HG02610 (cell line): ENCODE measurements around the gene SFXN4.
A peak's percentile ranks its signal among the peaks of the same experiment; 100 is the strongest.
"Not testable (repeated sequence)": the region's sequence is repeated elsewhere in the genome, so short reads cannot be mapped to it uniquely, and the experiment has no call there.

Source experiments
- ATAC-seq: cut with Tn5 transposase; IDR thresholded peaks from one replicate; pipeline ENCODE4 v1.9.1; 2021; ENCODE audit warnings: mild to moderate bottlenecking, moderate library complexity; ENCODE audit not compliant: unreplicated experiment

Gene SFXN4

GRCh38 chr10:119113751-119114732, 51.5 kb downstream of the SFXN4 start:
- no peak for ATAC-seq

- no peak for ATAC-seq
These were observed 53.5 kb downstream of the SFXN4 start for GRCh38 chr10:119112056-119112455.

- not testable (repeated sequence) for ATAC-seq
These were observed 57.7 kb downstream of the SFXN4 start for GRCh38 chr10:119107771-119108170.

- not testable (repeated sequence) for ATAC-seq
These were observed 58.4 kb downstream of the SFXN4 start for GRCh38 chr10:119107106-119107505.

GRCh38 chr10:119105899-119106298, 59.6 kb downstream of the SFXN4 start:
- ATAC-seq: not testable (repeated sequence)

- no peak for ATAC-seq
These were observed 60.4 kb downstream of the SFXN4 start for GRCh38 chr10:119105155-119105554.

DNA sequence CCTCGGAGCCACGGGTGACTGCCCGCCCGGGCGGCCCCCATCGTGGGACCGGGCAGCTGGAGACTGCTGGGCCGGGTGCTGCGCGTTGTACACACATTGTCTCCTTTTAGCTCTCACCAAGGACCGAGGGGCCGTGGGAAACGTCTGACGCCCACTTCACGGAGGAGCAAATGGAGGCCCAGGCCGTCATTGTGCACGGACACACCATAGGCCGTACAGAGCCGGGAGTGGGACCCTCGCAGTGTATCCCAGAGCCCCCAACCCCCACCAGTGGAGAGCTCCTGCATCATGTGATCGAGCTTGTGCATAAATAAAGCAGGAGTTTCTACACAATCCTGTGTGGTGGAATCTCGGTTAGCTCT, 60.9 kb downstream of the SFXN4 start:
- ATAC-seq: no peak

DNA sequence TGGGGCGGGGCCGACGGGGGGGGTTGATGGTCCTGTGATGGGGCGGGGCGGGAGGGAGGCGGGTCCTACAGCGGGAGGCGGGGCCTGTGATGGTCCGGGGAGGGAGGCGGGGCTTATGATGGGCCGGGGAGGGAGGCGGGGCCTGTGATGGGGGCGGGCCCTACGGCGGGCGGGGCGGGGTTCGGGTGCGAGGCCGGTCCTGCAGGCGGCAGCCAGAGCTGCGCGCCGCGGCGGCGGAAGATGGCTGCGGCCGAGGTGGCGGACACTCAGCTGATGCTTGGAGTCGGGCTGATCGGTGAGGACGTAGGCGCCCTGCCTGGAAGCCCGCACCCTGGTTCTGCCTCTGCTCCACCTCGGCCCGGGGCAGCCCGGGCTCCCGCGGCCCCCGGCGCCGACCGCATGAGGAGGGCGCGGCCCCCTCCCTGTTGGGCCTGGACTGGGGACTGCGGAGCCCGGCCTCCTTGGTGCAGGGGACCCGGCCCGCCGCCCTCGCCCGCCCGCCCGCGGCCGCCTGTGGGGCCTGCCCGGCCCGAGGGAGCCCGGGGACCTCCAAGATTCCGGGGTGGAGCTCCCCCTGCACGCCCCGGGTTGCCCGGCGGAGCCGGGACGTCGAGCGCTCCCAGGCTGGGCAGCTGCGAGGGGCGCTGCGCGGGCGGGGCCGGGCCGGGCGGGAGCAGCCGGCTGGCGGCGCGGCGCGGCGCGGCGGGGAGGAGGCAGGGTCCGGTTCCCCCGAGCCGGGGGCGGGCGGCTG, 61.4 kb downstream of the SFXN4 start, which contains the start of gene DENND10:
TSS of gene DENND10 (plus strand) at position 211 of the 751 bp plus-strand sequence. CDS start at position 241, 30 bp downstream.
- peak; percentile 82 for ATAC-seq

GRCh38 chr10:119103241-119103902, 62.1 kb downstream of the SFXN4 start:
- no peak for ATAC-seq

DNA sequence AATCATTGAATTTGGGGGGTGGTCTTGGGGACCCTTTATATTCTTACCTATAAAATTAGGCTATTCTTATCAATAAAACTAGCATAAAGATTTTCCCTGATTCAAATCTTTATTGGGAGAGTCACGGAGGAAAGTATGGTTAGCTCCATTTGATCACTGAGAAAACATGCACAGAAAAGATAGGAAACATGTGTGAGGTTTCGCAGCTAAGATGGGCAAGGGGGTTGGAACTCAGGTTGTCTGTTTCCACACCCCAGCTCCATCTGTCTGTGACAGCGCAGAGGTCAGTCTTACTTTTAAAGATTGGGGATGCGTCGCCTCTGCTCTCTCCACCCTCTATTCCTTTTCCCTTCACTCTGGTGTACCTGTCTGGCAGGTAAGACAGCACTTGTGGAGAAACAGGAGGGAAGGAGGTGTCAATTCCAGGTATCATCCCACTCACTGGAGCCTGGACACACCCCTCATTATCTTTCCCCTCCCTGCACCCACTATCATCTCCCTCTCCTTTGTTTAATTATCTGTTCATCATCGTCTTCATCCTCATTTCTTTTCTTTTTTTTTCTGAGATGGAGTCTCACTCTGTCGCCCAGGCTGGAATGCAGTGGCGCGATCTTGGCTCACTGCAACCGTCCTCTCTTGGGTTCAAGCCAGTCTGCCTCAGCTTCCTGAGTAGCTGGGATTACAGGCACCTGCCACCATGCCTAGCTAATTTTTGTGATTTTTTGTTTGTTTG, 64.0 kb downstream of the SFXN4 start:
- no peak for ATAC-seq

DNA sequence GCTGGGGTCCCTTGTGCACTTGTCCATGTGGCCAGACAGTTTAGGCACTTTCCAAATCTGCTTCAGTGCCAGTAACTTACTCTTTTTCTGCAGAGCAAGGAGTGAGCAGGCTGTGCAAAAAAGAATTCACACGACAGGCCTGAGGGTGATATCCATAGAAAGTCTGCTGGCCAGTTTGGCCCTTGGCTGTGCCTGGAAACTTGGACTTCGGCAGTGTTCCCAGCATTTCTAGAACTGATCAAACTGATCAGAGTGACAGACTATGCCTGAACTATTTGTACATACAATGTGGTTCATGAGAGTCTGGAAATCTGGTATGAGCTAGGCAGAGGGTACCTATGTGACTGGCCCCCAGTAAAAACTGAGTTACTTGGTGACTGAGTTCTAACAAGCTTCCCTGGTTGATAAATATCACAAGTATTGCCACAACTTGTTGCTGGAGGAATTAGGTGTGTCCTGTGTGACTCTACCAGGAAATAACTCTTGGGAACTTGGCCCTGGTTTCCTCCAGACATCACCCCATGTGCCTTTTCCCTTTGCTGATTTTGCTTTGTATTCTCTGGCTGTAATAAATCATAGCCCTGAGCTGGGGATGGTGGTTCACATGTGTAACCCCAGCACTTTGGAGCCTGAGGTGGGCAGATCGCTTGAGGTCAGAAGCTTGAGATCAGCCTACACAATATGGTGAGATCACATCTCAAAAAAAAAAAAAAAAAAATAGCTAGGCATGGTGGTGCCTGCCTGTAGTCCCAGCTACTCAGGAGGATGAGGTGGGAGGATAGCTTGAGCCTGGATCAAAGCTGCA, 64.9 kb downstream of the SFXN4 start:
- ATAC-seq: no peak

- ATAC-seq: no peak
These were observed 66.9 kb downstream of the SFXN4 start for GRCh38 chr10:119098576-119098975.

GRCh38 chr10:119096641-119097415, 68.7 kb downstream of the SFXN4 start:
- not testable (repeated sequence) for ATAC-seq

DNA sequence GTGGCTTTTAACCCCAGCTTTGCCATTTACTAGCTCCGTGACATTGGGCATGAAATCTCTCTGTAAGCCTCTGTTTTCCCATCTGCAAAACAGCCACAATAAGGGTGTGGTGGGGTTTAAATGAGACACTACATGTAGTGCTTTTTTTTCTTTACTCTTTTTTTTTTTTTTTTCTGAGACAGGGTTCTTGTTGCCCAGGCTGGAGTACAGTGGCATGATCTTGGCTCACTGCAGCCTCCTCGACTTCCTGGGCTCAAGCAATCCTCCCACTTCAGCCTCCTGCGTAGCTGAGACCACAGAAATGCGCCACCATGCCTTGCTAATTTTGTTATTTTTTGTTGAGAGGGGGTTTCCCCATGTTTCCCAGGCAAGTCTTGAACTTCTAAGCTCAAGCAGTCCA, 69.9 kb downstream of the SFXN4 start:
- ATAC-seq: no peak

DNA sequence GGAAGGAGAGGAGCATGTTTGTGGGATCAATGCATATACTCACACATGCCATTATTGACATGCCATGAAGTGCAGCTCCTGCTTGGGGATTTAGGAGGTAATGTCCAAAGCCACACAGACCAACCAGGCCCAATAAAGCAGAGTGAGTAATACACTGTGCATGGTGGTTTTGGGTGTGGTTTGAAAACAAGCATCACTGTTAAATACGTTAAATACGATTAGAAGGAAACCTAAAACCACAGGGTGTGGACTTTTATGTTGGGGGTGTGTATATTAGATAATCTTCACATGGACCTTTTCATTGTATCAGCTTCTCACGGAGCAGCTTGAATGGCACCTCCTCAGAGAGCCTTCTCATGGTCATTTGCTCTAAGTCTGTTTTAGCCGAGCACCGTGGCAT, 74.5 kb downstream of the SFXN4 start:
- ATAC-seq: no peak
